Stimulated activated CD8-positive, alpha-beta memory T cell treated with anti-CD3 and anti-CD28 coated beads, Interleukin-15, amount 100 ng/mL, for 4 hours (primary cell): Measurements from ENCODE around the gene HES3.

Experiments
- DNase-seq, 2 donors: peaks; one replicate each; pipeline ENCODE4 v3.0.0-alpha.2; 2020; ENCODE audit warnings: low read depth in 2 of 2

HES3 gene

DNA sequence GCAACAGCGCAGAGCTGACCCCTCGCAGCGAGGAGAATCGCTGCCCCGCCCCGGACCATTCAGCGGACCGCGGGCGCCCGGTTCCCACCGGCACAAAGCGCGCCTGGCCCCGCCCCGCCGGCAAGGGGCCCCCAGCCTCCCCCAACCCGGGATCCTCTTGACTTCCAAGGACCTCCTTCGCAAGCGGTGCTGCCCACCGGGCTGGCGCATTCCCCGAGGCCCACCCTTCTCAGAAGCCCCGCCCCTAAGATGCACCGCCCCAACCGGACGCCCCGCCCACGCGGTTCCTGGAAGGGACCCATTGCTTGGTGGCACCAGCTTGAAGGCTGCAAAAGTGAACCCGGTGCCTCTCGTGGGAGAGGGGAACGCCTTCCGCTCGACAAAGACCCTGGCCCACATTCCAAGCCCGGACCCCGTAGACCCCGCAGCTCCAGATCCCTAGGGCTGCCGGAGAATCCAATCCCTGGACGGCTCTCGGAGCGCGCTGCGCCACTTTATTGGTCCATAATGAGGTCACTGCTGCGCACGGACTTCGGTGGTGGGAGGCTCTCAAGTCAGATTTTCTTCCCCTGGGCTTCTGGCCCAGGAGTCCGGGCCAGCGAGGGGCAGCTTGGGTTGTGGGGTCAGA, 2.0 kb downstream of the HES3 start:
- DNase-seq = no peak

DNA sequence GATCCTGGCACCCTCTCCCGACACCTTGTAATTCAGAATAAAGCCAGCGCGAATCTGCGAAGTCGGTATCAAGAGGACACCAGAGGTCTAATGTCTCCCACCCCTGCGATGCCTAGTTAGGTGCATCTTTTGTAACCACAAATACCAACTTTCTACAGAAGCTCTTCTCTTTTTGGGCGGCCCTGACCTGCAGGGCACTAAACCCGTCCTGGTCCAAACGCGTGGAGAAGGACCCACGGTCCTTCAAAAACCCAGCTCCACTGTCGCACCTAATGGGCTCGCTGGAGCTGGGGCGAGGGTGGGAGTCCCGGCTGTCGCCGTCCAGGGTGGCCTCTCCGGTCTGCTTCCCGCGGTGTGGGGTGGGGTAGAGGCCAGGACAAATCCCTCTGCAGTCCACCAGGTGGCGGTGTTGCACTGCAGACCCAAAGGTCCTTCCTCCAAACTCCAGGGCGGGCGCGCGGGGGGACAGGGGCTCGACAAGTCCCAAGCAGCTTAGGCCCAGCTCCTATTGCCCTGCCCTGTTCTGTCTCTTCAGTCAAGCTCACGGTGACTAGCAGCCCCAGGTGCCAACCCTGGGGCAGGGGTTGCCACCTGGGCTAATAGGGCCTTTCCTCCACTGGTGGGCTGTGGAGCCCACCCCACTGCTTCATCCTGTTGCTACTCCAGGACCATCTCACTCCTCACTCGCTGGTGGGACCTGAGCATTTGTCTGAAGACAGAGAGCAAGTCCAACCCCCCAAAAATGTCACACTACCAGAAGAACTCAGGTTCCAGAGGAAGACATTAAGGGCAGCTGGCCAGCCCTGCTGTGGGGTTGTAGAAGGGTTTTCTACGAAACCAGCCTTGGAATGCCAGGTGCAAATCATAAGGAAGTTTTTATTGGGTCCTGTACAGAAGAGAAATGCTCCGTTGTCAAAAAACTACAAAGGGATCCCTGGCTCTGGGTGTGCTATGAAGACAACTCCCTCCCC, 2.8 kb downstream of the HES3 start:
- peak; percentile 50 to 52 for DNase-seq

DNA sequence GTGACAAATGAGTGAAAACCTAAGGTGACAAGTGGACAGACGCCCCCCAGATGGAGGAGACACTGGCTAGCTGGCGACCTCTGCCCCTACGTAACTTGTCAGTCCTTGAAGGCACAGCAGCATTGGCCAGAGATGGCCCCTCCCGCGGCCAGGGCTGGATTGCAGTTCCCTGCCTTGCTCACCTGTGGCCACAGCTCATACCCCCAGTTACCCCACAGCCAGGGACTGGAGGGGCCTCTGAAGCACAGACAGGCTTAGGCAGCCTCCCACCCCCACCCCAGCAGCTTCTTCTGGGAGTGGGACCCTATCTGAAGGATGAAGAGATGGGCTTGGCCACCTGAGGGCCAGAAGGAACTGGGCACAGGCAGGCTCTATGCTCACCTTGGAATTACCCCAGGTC, 3.7 kb downstream of the HES3 start:
- DNase-seq = no peak

DNA sequence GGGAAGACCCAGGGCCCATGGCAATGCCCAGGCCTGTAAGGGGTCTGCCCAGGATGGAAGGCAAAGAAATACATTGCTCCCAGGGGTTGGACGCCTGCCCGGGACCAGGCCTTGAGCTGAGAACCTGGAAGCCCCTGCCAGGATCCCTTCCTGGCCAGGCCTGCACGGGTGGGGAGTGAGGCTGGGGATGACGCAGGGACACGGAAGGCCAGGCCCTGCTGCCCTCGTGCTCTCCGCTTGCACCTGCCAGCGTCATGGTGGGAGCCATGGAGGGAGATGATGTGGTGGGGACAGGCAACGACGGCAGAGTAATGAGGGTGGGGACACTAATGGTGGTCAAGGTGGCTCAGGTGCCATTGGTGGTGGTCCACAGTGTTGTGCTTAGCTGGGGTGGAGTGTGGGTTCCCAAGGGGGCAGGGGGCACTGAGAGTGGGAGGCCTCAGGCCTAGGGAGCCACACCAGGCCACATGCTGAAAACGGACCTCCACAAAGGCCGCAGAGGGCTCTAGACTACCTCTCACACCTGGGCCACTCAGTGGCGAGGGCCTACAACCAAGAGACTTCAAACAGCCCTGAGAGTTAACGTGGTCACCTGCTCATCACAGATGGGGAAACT, 4.3 kb downstream of the HES3 start:
- no peak for DNase-seq

DNA sequence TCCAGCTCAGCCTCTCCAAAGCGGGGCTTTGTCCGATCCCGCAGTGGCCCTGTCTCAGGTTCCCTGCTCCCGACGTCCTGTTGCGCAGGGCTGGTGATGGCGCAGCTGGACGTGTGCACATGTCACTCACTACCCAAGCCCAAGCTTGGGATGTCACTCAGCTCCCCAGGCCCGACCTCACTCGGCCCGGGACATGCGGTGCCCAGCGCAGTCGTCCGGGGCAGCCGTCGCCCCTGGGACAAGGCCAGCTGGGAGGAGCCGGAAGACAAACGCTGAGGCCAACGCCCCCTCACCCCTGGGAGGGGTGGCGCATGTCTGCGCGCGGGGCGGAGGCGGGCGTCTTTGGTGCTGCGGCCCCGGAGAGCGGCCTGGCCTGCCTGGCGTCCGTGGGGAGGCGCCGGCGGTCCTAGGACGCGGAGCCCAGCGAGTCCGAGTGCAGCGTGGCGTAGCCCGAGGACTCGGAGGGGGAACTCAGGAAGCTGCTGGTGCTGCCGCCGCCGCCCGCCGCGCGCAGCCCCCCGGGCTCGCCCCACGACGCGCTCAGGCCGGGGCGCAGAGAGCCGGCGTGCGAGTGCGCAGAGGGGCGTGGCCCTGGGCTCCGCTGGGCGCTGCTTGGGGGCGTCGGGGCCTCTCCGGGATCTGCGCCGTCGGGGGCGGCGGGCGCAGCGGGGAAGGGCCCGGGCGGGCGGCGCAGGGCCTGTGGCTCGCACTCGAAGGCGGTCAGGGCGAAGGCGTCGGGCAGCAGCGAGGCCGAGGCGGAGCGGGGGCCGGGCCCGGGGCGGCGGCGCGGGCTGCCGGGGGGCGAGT, 5.2 kb downstream of the HES3 start:
- no peak for DNase-seq

DNA sequence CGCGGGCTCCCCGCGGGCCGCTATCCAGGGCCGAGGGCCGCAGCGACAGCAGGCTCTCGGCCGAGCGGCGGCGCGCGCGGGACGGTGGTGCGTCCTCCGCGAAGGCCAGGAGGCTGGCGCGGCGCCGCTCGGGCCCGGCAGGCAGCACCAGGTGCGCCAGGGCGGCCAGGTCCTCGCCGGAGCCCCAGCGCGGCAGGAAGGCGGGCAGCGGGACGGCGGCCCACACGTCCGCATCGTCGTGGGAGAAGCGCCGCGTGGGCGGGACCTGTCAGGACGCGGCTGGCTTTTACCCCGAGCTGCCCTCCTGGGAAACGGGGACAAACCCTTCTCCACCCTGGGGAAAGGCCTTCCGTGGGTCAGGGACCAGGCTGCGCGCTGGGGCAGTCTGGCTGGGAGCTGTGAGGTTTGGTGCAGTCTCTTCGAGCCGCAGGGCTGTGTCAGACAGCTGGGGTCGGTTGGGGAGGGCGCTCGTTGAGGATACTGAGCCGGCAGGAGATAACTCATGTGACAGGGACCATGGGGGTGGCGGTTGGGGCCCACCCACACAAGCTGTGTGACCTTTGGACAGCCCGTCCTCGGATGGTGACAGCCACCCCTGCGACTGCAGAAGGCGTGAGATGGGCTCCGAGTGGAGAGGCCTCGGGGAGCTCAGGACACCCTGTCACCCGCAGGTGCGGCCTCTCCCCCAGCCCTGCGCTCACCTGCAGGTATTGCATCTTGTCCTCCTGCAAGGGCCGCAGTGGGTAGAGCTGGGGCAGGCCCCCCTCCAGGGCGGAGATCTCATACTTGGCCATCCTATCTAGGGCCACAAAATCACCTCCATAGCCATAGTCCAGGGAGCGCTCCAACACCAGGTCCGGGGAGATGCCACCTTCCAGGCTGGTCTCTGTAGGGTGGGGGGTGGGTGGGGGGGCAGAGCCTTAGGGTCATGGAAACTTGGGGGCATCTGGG, 6.0 kb downstream of the HES3 start:
- no peak for DNase-seq

DNA sequence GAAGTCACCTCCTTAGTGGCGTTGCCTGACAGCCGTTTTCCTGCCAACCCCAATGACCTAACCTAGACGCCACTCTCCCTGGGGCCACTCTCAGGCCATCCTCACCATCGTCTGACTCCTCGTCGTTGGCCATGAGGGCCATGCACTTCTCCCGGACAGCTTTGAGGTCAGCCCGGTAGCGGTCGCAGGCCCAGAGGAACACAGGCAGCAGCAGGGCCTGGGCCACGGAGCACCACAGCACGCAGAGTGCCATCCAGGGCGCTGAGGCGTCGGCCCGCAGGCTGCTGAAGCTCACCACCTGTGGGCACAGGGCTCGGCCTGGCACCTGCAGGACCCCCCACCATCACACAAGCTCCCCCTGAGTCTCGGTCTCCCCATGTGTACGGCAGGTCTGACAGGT, 7.3 kb downstream of the HES3 start:
- DNase-seq = no peak

DNA sequence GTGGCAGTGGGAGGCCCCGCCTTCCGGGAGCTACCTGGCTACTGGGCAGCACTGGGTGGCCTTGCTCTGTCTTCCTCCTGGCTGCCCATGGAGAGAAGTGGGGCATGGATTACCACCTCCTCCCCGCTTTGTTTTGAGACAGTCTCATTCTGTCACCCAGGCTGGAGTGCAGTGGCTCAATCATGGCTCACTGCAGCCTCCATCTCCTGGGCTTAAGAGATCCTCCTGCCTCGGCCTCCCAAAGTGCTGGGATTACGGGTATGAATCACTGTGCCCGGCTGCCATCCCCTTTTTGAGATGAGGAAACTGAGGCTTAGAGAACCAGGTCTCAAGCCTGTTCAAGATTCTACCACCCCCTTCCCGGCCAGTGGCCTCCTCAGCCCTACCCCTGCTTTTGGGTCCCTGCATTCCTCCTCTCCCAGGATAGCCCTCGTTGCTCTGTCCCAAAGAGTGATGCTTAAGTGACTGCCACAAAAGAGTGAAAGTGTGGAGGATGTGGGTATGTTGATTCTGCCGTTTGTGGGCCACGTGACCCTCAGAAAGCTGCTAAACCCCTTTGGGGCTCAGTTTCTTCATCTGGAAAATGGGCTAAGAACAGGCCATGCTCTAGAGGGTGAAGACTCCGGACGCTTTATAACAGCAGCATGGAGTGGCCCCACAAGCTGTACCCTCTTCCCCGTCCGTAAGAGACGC, 7.8 kb downstream of the HES3 start:
- no peak for DNase-seq

DNA sequence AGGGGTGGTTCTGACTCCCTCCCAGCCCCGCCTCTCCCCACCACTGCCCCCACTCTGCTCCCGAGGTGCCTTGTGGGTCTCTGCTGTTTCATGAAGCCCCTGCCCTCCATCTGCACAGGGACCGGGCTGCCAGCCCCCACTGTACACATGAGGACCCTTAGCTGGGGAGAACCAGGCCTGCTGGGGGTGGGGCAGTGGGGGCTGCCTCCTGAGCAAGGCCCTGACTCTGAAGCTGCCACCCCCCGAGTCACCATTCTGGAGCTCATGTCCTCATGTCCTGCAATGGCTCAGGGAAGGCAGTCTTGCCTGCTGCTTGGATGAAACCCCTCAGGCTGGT, 8.4 kb downstream of the HES3 start:
- no peak for DNase-seq

DNA sequence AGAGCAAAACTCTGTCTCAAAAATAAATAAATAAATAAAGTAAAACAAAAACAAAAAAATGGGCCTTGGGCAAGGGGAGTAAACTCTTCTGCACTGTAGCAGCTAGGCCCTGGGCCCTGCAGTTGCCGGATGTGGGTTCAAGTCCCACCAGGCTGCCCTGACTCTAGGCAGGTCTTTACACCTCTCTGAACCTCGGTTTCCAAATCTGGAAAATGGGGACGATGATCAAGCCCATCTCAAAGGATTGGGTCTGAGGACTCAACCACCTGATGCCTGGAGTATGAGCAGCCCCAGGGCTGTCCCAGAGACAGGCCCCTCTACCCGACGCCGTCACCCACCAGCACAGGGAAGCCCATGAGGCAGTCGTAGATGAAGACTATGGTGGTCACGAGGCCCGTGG, 9.4 kb downstream of the HES3 start:
- DNase-seq = no peak

DNA sequence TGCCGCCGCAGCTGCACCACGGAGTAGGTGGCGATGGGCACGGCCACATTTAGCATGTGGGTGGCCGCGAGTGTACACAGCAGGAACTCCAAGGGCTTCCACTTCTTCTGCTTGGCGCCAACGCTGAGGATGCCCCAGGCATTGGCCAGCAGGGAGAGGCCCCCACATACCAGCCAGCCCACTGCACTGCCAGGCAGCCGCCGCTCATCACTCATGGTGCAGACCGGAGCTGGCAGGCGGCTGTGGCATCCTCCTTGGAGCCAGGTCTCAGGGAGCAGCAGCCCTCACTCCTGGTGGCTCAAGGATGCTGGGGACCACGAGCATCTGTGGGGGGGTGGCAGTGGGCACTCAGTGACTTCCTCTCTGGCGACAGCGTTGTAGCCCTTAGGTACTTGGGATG, 10.7 kb downstream of the HES3 start:
- no peak for DNase-seq

DNA sequence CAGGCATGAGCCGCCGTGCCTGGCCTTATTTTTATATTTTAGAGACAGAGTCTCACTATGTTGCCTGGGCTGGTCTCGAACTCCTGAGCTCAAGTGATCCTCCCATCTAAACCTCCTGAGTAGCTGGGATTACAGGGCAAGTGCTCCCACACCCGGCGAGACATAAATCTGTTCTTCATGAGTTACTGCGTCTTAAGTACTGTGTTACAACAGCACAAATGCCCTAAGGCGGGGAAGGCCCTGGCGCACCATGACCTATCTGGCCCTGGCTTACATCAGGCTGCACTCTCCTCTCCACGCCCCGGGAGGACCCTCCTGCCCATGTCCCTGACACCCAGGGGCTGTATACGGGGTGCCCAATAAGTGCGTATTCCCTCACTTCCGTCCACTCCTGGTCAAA, 12.7 kb downstream of the HES3 start:
- DNase-seq = no peak

DNA sequence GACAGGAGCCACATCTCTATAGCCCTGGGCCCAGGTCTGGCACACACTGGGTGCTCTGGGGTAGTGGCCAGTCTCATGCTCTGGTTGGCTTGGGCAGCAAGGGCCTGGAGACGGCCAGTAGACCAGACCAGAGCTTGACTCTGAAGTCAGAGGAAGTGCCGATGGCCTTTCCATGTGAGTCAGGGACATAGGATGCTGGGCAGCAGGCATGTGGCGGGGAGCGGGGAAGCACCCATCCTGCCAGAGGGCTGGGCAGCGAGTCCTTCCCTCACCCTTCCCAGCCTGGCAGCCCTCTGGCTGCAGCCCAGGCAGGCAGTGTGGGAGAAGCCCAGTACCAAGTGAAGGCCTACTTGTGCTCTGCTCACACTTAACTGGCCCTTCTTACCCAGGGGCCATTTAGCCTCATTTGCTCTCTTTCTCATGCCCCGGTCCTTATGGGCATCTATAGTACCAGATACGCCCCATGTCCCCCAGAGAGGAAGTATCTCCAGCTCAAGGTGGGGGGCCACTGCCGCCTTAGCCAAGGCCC, 13.6 kb downstream of the HES3 start:
- no peak for DNase-seq

DNA sequence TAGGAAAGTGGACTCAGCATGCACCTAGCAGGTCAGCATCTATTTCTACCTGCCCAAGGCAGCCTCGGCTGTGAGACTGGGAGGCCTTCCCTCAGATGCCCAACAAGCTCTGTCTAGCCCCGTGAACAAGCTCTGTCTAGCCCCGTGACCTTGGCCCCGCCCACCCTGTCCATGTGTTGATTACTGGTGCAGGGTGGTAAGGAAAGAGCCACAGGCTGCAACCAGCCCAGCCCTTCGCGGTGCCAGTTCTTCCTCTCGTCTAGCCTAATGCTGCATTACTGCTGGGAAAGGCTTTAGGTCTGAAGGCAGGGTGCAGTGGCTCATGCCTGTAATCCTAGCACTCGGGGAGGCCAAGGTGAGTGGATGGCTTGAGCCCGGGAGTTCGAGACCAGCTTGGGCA, 14.7 kb downstream of the HES3 start:
- no peak for DNase-seq

DNA sequence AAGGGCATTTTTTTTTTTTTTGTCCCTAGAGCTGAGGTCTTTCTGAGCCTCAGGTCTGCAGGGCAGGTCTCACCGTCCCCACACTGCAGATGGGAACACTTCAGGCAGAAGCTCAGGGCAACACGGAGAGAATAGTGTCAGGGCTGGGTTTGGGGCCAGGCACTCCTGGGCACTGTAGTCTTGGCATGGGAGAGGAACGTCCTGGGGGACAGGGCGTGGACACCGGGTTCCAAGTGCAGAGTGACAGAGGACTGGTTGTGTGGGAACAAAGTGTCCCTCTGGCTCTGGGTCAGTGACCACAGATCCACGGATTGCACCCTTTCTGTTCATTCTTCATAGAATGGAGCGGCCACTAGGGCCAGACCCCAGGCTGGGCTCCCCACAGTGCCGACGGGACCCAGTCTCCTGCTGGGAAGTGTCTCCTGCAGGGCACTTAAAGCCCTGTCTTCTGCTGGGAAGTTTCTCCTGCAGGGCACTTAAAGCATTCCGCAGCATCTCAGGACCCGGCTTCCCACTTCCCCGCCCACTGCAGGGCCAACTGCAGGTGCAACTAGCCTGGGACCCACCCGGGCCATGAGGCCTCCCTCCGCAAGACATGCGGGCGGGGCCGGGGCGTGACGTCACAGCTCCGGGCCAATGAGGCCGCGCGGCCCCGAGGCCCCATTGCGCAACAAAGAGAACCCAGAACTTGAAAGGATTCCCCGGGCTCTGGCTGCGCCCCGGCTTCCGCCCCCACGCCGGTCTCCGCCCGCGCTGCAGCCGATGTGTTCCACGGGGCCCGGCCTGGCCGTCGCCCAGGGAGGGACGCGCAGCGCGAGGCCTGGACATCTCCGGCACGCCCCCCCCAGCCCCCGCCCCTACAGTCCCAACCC, 15.7 kb downstream of the HES3 start:
- DNase-seq = peak; percentile 63 to 69

DNA sequence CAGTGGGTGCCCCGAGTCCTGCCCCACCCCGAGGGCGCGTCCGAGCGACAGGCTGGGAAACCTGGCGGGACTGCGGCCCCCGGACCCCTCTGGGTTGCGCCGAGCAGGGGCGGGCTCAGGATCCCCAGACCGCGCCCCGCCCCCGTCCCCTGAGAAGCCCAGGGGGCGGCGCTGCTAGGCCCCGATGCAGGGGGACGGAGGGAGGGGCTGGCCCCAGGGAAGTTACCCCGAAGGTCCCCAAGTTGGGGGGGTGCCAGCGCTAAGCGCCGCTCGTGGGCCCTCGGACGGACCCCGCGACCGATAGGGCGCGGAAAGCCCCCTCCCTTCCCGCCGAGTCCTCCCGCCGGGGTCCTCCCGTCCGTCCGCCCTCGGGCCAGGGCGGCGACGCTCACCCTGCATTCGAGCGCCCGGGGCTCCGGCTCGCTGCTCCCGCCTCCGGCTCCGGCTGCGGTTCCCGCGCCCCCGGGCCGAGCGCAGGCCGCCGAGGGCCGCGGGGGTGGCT, 16.5 kb downstream of the HES3 start:
- DNase-seq = no peak

DNA sequence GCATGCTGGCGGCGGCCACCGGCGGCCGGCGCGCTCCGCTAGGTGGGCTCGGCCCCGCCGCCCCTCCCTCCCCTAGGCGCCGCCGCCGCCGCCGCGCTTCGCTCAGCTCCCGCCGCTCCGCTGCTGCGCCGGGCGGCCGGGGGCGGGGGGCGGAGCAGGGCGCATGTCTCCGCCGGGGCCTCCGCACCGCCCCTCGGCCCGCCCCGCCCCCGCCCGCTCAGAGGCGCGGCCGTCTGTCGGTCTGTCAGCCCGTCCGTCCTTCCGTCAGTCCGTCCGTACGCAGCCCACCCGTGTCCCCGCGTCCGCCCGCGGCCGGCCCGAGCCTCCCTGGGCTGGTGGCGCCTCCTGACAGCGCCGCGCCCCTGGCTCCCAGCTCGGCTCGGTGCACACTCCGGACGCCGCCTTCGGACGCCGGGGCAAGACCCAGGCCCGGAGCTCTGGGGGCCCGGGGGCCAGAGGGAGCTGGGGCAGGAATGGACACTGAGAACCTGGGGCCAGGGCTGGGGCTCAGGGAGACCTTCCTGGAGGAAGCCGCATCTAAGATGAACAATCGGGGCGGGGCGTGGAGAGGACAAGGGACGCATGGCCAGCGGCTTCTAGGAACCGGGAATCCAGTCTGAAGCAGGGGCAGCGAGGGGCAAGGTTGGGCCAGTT, 17.1 kb downstream of the HES3 start, which contains the start of gene GPR153:
Gene GPR153 (minus strand): TSS at position 138 of the 654 bp plus-strand sequence. CDS start 6,193 bp downstream, outside the sequence.
- DNase-seq = peak in 1 of 2 donors; percentile 41

DNA sequence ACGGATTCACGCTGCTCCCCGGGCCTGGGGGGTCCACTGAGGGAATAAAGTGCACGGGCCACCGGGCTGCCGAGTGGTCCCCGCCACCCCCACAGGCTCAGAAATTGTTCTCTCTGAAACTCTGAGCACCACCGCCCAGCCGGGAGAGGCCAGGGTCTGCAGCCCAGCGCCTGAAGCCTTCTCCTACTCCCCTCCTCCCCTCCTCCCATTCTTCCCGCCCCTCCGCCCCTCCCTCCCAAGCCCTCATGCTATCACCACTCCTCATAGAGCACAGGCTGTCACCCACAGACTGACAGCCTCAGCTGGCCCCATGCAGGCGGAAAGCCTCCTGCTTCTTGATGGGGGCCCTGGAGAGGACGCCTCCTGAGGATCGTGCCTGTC, 17.6 kb downstream of the HES3 start:
- no peak for DNase-seq
